GM23248 (cell line): Measurements from ENCODE around the gene RORB.

Experiments
- EZH2 ChIP-seq: fragments of 200-600 bp; sonication (generic); IDR thresholded peaks from 2 replicates; pipeline ENCODE4 v1.6.1; 2018; ENCODE audit warnings: antibody characterized with exemption, mild to moderate bottlenecking; ENCODE audit not compliant: insufficient read depth, poor library complexity, severe bottlenecking
- EZH2phosphoT487 ChIP-seq: fragments of 200-600 bp; sonication (generic); IDR thresholded peaks from 2 replicates; pipeline ENCODE4 v1.6.1; 2018; ENCODE audit warnings: antibody characterized with exemption, moderate library complexity, mild to moderate bottlenecking, low read depth; ENCODE audit not compliant: insufficient read depth

- no peak for TF ChIP-seq EZH2
- no peak for TF ChIP-seq EZH2phosphoT487
Observed at GRCh38 chr9:74521009-74521408, 23.9 kb downstream of the RORB start.
